K562 (cell line): Measurements from ENCODE around the gene WDR45B. TPM values are rescaled to one million over a fixed set of nuclear protein-coding genes. Genes with fewer than 3 reads are reported as not detected.

Experiments
- ATAC-seq: fragments of 200-7000 bp; cut with Tn5 transposase; 3 replicates; pipeline ENCODE4 v1.9.1; 2020; ENCODE audit warnings: moderate library complexity
- BruUV-seq: library from RNA; stranded (reverse); fragments of 400-500 nt; replicated peaks from 2 replicates; lab custom pipeline; 2021; lab: Mats Ljungman, UMichigan
- CTCF ChIA-PET: fragments of 300-600 bp; formaldehyde crosslinking; extraction: SDS; loops from one replicate; lab custom pipeline; 2021; ENCODE audit warnings: low intra/inter-chr PET ratio; lab: Yijun Ruan, JAX
- POLR2A ChIA-PET: fragments of 300-600, 350-650 bp; sonication (Branson Sonifier 250); formaldehyde crosslinking; extraction: SDS; loops from one replicate; lab custom pipeline; 2021; ENCODE audit warnings: antibody characterized with exemption, inconsistent platforms; lab: Yijun Ruan, JAX
- DNase-seq, 4 experiments: peaks; one replicate each; pipeline versions ENCODE4 v3.0.0 to v3.0.0-alpha.2; 2011 to 2018; ENCODE audit warnings: low spot score in 3 of 4, mixed read lengths in 3 of 4; ENCODE audit errors: extremely low read depth in 1 of 4
- FAIRE-seq: peaks from 2 replicates; lab custom pipeline; 2011; peaks lifted over from hg19 to GRCh38; lab: Jason Lieb, UNC
- H2AFZ ChIP-seq: 2 replicates; pipeline ENCODE4 v1.6.0; 2011; ENCODE audit warnings: low read depth, low read length, control low read depth, inconsistent platforms
- H3K27ac ChIP-seq: fragments of 200-600 bp; 3 replicates; pipeline ENCODE4 v1.8.0; 2011; ENCODE audit warnings: low read depth, mild to moderate bottlenecking, control low read depth, inconsistent platforms, low read length, moderate library complexity, mixed read lengths; ENCODE audit errors: extremely low read depth
- H3K27me3 ChIP-seq, 2 experiments: fragments of 300-600 bp in 1 of 2; 2 replicates in 1 of 2; 3 replicates in 1 of 2; pipeline versions ENCODE4 v1.6.0 to v1.8.0; 2011; ENCODE audit warnings: inconsistent platforms in 2 of 2, low read length in 2 of 2, mild to moderate bottlenecking in 1 of 2, mixed read lengths in 1 of 2, moderate library complexity in 1 of 2; ENCODE audit not compliant: control insufficient read depth in 2 of 2, insufficient read depth in 2 of 2
- H3K36me3 ChIP-seq: fragments of 300-600 bp; 3 replicates; pipeline ENCODE4 v1.8.0; 2011; ENCODE audit warnings: mild to moderate bottlenecking, low read length, inconsistent platforms; ENCODE audit not compliant: control insufficient read depth, insufficient read depth
- H3K4me1 ChIP-seq, 2 experiments: fragments of 200-600 bp in 1 of 2; replicated peaks in 1 of 2; 2 replicates in 1 of 2; 3 replicates in 1 of 2; pipeline versions ENCODE4 v1.5.1 to v1.8.0; 2011; ENCODE audit warnings: inconsistent platforms in 2 of 2, low read length in 2 of 2, mild to moderate bottlenecking in 1 of 2, mixed read lengths in 1 of 2, moderate library complexity in 1 of 2; ENCODE audit not compliant: control insufficient read depth in 2 of 2, insufficient read depth in 2 of 2
- H3K4me2 ChIP-seq: 2 replicates; pipeline ENCODE4 v1.6.1; 2011; ENCODE audit warnings: low read length, control low read depth, inconsistent platforms, mixed read lengths; ENCODE audit not compliant: insufficient read depth
- H3K4me3 ChIP-seq: fragments of 200-600 bp; sonication (generic), shearing (Covaris generic); 2 replicates; pipeline ENCODE4 v1.5.1; 2016; ENCODE audit warnings: control low read depth, inconsistent platforms
- H3K79me2 ChIP-seq: fragments of 200-600 bp; 3 replicates; pipeline ENCODE4 v1.8.0; 2011; ENCODE audit warnings: low read length, inconsistent platforms; ENCODE audit not compliant: control insufficient read depth, insufficient read depth
- H3K9ac ChIP-seq, 2 experiments: 2 replicates each; pipeline versions ENCODE4 v1.6.0 to v1.6.1; 2011; ENCODE audit warnings: low read depth in 2 of 2, low read length in 2 of 2, control low read depth in 1 of 2, inconsistent platforms in 1 of 2, mild to moderate bottlenecking in 1 of 2, mixed read lengths in 1 of 2; ENCODE audit not compliant: insufficient read depth in 1 of 2
- H3K9me1 ChIP-seq: one replicate; pipeline ENCODE4 v1.6.0; 2011; ENCODE audit warnings: inconsistent platforms, mild to moderate bottlenecking, low read length, moderate library complexity; ENCODE audit not compliant: control insufficient read depth, insufficient read depth
- H3K9me3 ChIP-seq: replicated peaks from 2 replicates; pipeline ENCODE4 v1.5.1; 2011; ENCODE audit warnings: low read depth, low read length, inconsistent platforms; ENCODE audit not compliant: control insufficient read depth, insufficient read depth
- H4K20me1 ChIP-seq: replicated peaks from 2 replicates; pipeline ENCODE4 v1.6.1; 2011; ENCODE audit warnings: low read length, inconsistent platforms, mixed read lengths; ENCODE audit not compliant: control insufficient read depth, insufficient read depth
- ZBTB2 ChIP-seq: fragments of 450-650 bp; IDR thresholded peaks from 2 replicates; pipeline ENCODE4 v1.6.1; 2016; ENCODE audit warnings: antibody characterized with exemption
- WGBS: fragments of 100-300 bp; shearing (Covaris generic); methylation state at CpG from one replicate; pipeline ENCODE4 v1.1.6; 2016; ENCODE audit warnings: low coverage, mixed read lengths; ENCODE audit not compliant: insufficient coverage; ENCODE audit errors: missing lambda C conversion rate; 5-methylcytosine and 5-hydroxymethylcytosine counted together
- in situ Hi-C: fragments of 300-500 bp; cut with MboI; formaldehyde crosslinking; loops from 4 replicates; pipeline ENCODE4 v1.15.0; 2018; ENCODE audit warnings: inconsistent platforms, mixed read lengths
- intact Hi-C: fragments of 100-400 bp; cut with micrococcal nuclease; formaldehyde crosslinking; loops from 2 replicates; pipeline ENCODE4 v1.14.2; 2022
- polyA plus RNA-seq, 8 experiments: library from polyadenylated mRNA; depleted of rRNA in 4 of 8; stranded (reverse) in 5 of 8; unstranded in 3 of 8; fragments of >200 nt; fragmentation: Nextera tagmentation in 2 of 8; fragmentation: Illumina TruSeq in 1 of 8; extraction: Ambion mirVana in 2 of 8; extraction: Trizol in 1 of 8; gene quantifications; 2 replicates each; pipeline versions ENCODE4 v1.2.1 to v1.2.3, GENCODE V29; 2011 to 2014; ENCODE audit warnings: inconsistent platforms in 1 of 8, missing spikeins in 1 of 8
- total RNA-seq, 7 experiments: library from RNA; depleted of rRNA in 6 of 7; stranded (reverse); fragments of >200 nt in 6 of 7; fragmentation: Illumina TruSeq in 2 of 7; extraction: Trizol in 2 of 7; gene quantifications; 2 replicates each; pipeline versions ENCODE4 v1.2.1 to v1.2.3, GENCODE V29; 2011 to 2021; ENCODE audit warnings: low replicate concordance in 1 of 7

Gene WDR45B
- total and polyA plus RNA-seq, 9 of the 15 experiments (the other 6 are each of a cell fraction or from before 2014, with no cell fraction given), result 0.72 to 74.4 (median 35.9) TPM

- POLR2A ChIA-PET, result interaction anchor here (0.7 to 1.6 kb wide), 2 partner anchors 10 to 11 kb away, joined by 4 to 5 read pairs; no protein-coding TSS in a partner anchor
Measured at GRCh38 chr17:82668024-82668630, 19.9 kb upstream of the WDR45B start.

More at GRCh38 chr17:82668024-82668630, 19.9 kb upstream of the WDR45B start:
- Histone ChIP-seq H3K9me1 (no peaks in the 10 kb centered on the region), H2AFZ (0 out of 2 replicates have a peak overlapping the region, but pooled peaks have one; percentile 76), H3K27me3 (peaks cover 6 to 29% of the 10 kb centered on the region in 2 experiments; a peak in 3 of 5 replicates), H3K4me3 (no peak overlapping the region), H3K79me2 (no peaks in the 10 kb centered on the region), H3K9ac (peak overlapping the region in 1 of 2 experiments; percentile 82; a peak in 2 of 4 replicates), H3K27ac (no peak overlapping the region), H3K4me1 (peaks cover 3 to 40% of the 10 kb centered on the region in 2 experiments; a peak in 2 of 5 replicates), H3K4me2 (no peak overlapping the region), H3K36me3 (no peaks in the 10 kb centered on the region), H4K20me1 (no peaks in the 10 kb centered on the region), H3K9me3 (no peaks in the 10 kb centered on the region)
- ATAC-seq, result no peak
- BruUV-seq, result no TSS peak
- TF ChIP-seq ZBTB2, result no peak
- DNase-seq, result no peak
- intact Hi-C loops, result loop anchor here (1.0 kb wide), 1 partner anchor 99 kb away; no protein-coding TSS in a partner anchor
- in situ Hi-C loops, result no loop called here
- CTCF ChIA-PET, result no interaction called here
- no peak for FAIRE-seq
- 21% methylated on average over 16 of the region's 16 CpGs for WGBS
